IPS DF 6.9 (cell line): ENCODE measurements around the gene CRABP1.

Source experiments
- DNase-seq: peaks from one replicate; pipeline ENCODE4 v3.0.0-alpha.2; 2013; ENCODE audit warnings: low read depth, low spot score
- H3K27ac ChIP-seq: one replicate; pipeline ENCODE4 v1.5.1; 2013; ENCODE audit warnings: low read length, control low read depth
- H3K27me3 ChIP-seq: 2 replicates; pipeline ENCODE4 v1.6.1; 2013; ENCODE audit warnings: mild to moderate bottlenecking, low read length; ENCODE audit not compliant: control insufficient read depth, insufficient read depth
- H3K36me3 ChIP-seq: 2 replicates; pipeline ENCODE4 v1.6.1; 2013; ENCODE audit warnings: low read length; ENCODE audit not compliant: control insufficient read depth, insufficient read depth
- H3K4me1 ChIP-seq: 2 replicates; pipeline ENCODE4 v1.6.1; 2013; ENCODE audit warnings: low read length; ENCODE audit not compliant: control insufficient read depth, insufficient read depth
- H3K4me3 ChIP-seq: 2 replicates; pipeline ENCODE4 v1.5.1; 2013; ENCODE audit warnings: mild to moderate bottlenecking, low read length
- H3K9me3 ChIP-seq: 2 replicates; pipeline ENCODE4 v1.6.1; 2013; ENCODE audit warnings: low read length, inconsistent platforms; ENCODE audit not compliant: control insufficient read depth, insufficient read depth
- WGBS: extraction: QIAGEN DNeasy Blood & Tissue Kit; methylation state at CpG from one replicate; pipeline ENCODE4 v1.1.7; 2013; ENCODE audit warnings: mixed read lengths, missing lambda C conversion rate; ENCODE audit not compliant: insufficient read length, insufficient coverage; 5-methylcytosine and 5-hydroxymethylcytosine counted together

Gene CRABP1

DNA sequence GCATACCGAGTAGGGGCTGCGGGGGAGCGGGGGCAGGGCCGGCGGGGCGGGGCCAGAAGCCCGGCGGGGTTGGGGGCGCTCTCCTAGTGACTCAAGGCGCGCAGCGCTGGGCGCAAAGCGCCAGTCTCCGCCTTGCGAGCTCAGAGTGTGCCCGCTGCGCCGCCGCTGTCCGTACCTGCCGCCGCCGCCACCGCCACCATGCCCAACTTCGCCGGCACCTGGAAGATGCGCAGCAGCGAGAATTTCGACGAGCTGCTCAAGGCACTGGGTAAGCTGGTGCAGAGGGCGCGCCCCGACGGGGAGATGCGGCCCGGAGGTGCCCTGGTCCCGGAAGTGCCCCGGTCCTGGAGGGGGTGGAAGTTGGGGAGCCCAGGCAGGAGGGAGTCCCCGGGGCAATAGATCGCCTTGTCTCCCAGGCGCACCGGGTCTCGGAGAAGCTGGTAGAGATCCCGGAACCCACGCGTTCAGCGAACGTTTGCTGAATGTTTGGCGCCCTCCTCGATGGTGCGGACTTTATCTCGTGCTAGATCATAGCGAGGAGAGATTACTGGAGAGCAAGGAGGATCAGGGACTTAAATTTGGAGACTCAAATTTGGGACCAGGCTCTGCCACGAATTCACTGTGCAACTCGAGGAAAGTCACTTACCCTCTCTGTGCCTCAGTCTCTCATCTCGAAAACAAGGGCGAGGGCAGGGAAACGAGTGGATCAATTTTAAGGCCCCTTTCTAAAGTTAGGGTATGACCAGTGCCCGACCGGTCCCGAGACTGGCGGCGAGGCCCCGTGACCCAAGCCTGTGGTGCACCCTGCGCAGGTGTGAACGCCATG is at the start of gene CRABP1:
Gene CRABP1 (plus strand): TSS at position 123 of the 826 bp plus-strand sequence. CDS start 76 bp downstream, at position 199.
- H3K9me3 ChIP-seq: no peaks in the 10 kb centered on the region
- no peak within 1 kb of the TSS for H3K27ac ChIP-seq
- no CpG with 5 or more reads among the region's 67 CpGs for WGBS
- H3K36me3 ChIP-seq: peaks cover 7% of the 10 kb centered on the region; the same call in 1 of the 2 replicates
- no peaks in the 10 kb centered on the region; the same call in 1 of the 2 replicates for H3K27me3 ChIP-seq
- no peak for DNase-seq
- H3K4me1 ChIP-seq: peaks cover 4% of the 10 kb centered on the region; the same call in 1 of the 2 replicates
- peak within 1 kb of the TSS; percentile 78 for H3K4me3 ChIP-seq

DNA sequence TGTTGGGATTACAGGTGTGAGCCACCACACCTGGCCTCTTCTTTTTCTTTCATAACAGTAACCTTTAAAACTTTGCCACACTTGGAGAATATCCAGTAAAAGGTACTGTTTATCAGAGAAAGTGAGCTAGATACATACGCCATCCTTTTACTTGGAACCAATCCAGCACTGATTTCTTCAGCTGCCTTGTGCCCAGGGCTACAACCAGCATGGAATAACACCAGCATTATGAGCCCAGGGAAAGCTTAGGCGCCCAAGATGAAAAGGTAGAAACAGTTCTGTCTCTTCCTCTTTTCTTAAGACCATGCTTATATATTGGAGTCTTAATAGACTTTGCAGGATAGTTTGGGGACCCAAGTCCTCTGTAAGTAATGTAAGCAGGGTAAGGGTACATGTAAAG is 49.1 kb upstream of the CRABP1 start:
- H3K27me3 ChIP-seq: no peaks in the 10 kb centered on the region
- no peak overlapping the region for H3K4me3 ChIP-seq
- no CpG with 5 or more reads among the region's 2 CpGs for WGBS
- peaks cover 5% of the 10 kb centered on the region; the same call in 1 of the 2 replicates for H3K36me3 ChIP-seq
- no peaks in the 10 kb centered on the region for H3K9me3 ChIP-seq
- H3K27ac ChIP-seq: no peak overlapping the region
- no peaks in the 10 kb centered on the region for H3K4me1 ChIP-seq
- no peak for DNase-seq

DNA sequence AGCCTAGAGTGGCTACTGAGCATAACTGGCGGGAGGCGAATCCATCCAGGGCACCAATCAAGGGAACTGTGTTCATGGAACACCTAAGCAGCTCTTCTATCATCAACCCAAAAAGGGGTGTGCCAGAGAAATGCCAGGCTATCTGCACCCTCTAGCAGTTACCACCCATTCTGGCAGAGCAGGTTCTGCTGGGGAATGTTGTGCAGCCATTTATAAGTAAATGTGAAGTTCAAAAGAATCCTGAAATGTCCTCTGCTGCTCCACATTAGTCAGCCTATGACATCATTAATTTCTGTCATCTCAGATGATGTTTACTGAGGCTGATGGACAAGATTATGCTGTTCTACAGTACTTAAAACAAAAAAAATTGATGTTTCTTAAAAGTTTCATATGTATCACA is 48.5 kb upstream of the CRABP1 start:
- H3K27ac ChIP-seq: no peak overlapping the region
- H3K4me3 ChIP-seq: no peak overlapping the region
- DNase-seq: no peak
- peaks cover 5% of the 10 kb centered on the region; the same call in 1 of the 2 replicates for H3K36me3 ChIP-seq
- WGBS: no CpG with 5 or more reads among the region's 2 CpGs
- no peaks in the 10 kb centered on the region for H3K9me3 ChIP-seq
- no peaks in the 10 kb centered on the region for H3K27me3 ChIP-seq
- no peaks in the 10 kb centered on the region for H3K4me1 ChIP-seq

DNA sequence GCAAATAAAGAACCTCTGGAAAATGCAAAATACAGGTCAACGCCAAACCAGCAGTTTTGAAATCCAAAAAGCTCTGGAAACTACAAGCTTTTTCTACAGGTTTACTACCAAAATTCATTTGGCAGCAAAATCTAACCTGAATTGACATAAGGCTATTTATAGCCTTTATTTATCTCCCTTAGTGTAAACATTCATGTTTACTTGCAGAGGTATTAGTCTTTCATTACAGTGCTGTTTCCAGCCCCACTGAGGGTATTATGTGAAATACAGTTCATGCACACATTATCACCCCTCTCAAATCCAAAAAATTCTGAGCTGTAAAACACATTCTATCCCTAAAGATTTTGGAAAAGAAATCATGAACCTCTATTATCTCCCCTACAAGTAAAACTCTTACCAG is 47.9 kb upstream of the CRABP1 start:
- Histone ChIP-seq H3K27me3 (no peaks in the 10 kb centered on the region), H3K4me1 (no peaks in the 10 kb centered on the region), H3K9me3 (no peaks in the 10 kb centered on the region), H3K36me3 (peaks cover 5% of the 10 kb centered on the region; the same call in 1 of the 2 replicates), H3K27ac (no peak overlapping the region), H3K4me3 (no peak overlapping the region)
- DNase-seq: no peak
- no CpG with 5 or more reads among the region's 1 CpG for whole genome bisulfite sequencing

- Histone ChIP-seq H3K27ac (no peak within 1 kb of the TSS), H3K4me1 (0 out of 2 replicates have a peak, but pooled peaks cover 1% of the 10 kb centered on the region), H3K9me3 (no peaks in the 10 kb centered on the region), H3K27me3 (no peaks in the 10 kb centered on the region), H3K4me3 (peak within 1 kb of the TSS; percentile 98), H3K36me3 (no peaks in the 10 kb centered on the region)
- WGBS: no CpG with 5 or more reads among the region's 55 CpGs
- peak; percentile 79 for DNase-seq
Measured at GRCh38 chr15:78299101-78299930, 40.8 kb upstream of the CRABP1 start, which contains the start of gene SKIC8. TSS of gene SKIC8 (minus strand) at chr15:78299609. CDS start at chr15:78295686, 3,923 bp downstream.

GRCh38 chr15:78301326-78301725 is 38.8 kb upstream of the CRABP1 start:
- no peaks in the 10 kb centered on the region for H3K9me3 ChIP-seq
- 0 out of 2 replicates have a peak, but pooled peaks cover 1% of the 10 kb centered on the region for H3K4me1 ChIP-seq
- no peak for DNase-seq
- H3K36me3 ChIP-seq: no peaks in the 10 kb centered on the region
- H3K27ac ChIP-seq: no peak overlapping the region
- no peaks in the 10 kb centered on the region for H3K27me3 ChIP-seq
- no peak overlapping the region for H3K4me3 ChIP-seq

- no peaks in the 10 kb centered on the region for H3K27me3 ChIP-seq
- WGBS: no CpG with 5 or more reads among the region's 3 CpGs
Measured at GRCh38 chr15:78301828-78302227, 38.3 kb upstream of the CRABP1 start.

GRCh38 chr15:78302579-78303312 is 37.4 kb upstream of the CRABP1 start:
- Histone ChIP-seq H3K36me3 (no peaks in the 10 kb centered on the region), H3K27ac (no peak overlapping the region), H3K9me3 (no peaks in the 10 kb centered on the region), H3K4me3 (no peak overlapping the region), H3K27me3 (no peaks in the 10 kb centered on the region), H3K4me1 (0 out of 2 replicates have a peak, but pooled peaks cover 1% of the 10 kb centered on the region)
- WGBS: no CpG with 5 or more reads among the region's 5 CpGs
- DNase-seq: no peak

More at GRCh38 chr15:78301828-78302227, 38.3 kb upstream of the CRABP1 start:
- Histone ChIP-seq H3K4me3 (no peak overlapping the region), H3K27ac (no peak overlapping the region), H3K9me3 (no peaks in the 10 kb centered on the region), H3K36me3 (no peaks in the 10 kb centered on the region), H3K4me1 (0 out of 2 replicates have a peak, but pooled peaks cover 1% of the 10 kb centered on the region)
- no peak for DNase-seq

- Histone ChIP-seq H3K27ac (no peak overlapping the region), H3K4me1 (0 out of 2 replicates have a peak, but pooled peaks cover 1% of the 10 kb centered on the region), H3K9me3 (no peaks in the 10 kb centered on the region), H3K4me3 (no peak overlapping the region), H3K27me3 (no peaks in the 10 kb centered on the region), H3K36me3 (no peaks in the 10 kb centered on the region)
- no peak for DNase-seq
- no CpG with 5 or more reads among the region's 9 CpGs for WGBS
Measured at GRCh38 chr15:78304216-78305066, 35.7 kb upstream of the CRABP1 start.
